WI38 (cell line): ENCODE results near the gene MCTP1.

Experiments
- H3K4me3 ChIP-seq: 2 replicates; pipeline ENCODE4 v1.5.1; 2011; ENCODE audit warnings: low read depth, mild to moderate bottlenecking, control low read depth, low read length
- CTCF ChIP-seq: IDR thresholded peaks from 2 replicates; pipeline ENCODE4 v1.5.1; 2012; ENCODE audit warnings: low read depth, mild to moderate bottlenecking, control low read depth, low read length

Gene MCTP1

GRCh38 chr5:94796586-94796985 is 488.3 kb downstream of the MCTP1 start:
- no peak overlapping the region for H3K4me3 ChIP-seq
- no peak for TF ChIP-seq CTCF

- no peak for TF ChIP-seq CTCF
- no peak overlapping the region for H3K4me3 ChIP-seq
These were observed 491.1 kb downstream of the MCTP1 start for GRCh38 chr5:94793816-94794198.

- no peak for TF ChIP-seq CTCF
- no peak overlapping the region for H3K4me3 ChIP-seq
These were observed 491.6 kb downstream of the MCTP1 start for GRCh38 chr5:94793113-94793815.

- TF ChIP-seq CTCF, result no peak
These were observed 493.1 kb downstream of the MCTP1 start for GRCh38 chr5:94791829-94792228.

GRCh38 chr5:94788527-94788926 is 496.4 kb downstream of the MCTP1 start:
- no peak overlapping the region for H3K4me3 ChIP-seq
- TF ChIP-seq CTCF, result no peak

More at GRCh38 chr5:94791829-94792228, 493.1 kb downstream of the MCTP1 start:
- H3K4me3 ChIP-seq, result no peak overlapping the region

- TF ChIP-seq CTCF, result no peak
These were observed 500.1 kb downstream of the MCTP1 start for GRCh38 chr5:94784536-94785505.

GRCh38 chr5:94782383-94782782 is 502.5 kb downstream of the MCTP1 start:
- no peak overlapping the region for H3K4me3 ChIP-seq
- TF ChIP-seq CTCF, result no peak

More at GRCh38 chr5:94784536-94785505, 500.1 kb downstream of the MCTP1 start:
- no peak overlapping the region for H3K4me3 ChIP-seq
